G401 (cell line): ENCODE data around the gene GDF3. TPM values are rescaled to one million over a fixed set of nuclear protein-coding genes. Genes with fewer than 3 reads are reported as not detected.
"Not testable (repeated sequence)": the region's sequence is repeated elsewhere in the genome, so short reads cannot be mapped to it uniquely, and the experiment has no call there.

Source experiments
- DNase-seq: peaks from one replicate; pipeline ENCODE4 v3.0.0-alpha.2; 2015; ENCODE audit warnings: low spot score
- in situ Hi-C: cut with HindIII; loops from 2 replicates; pipeline ENCODE4 v1.10.0; 2016; ENCODE audit warnings: low sequenced_read_pairs, mixed read lengths
- total RNA-seq: library from RNA; depleted of rRNA; stranded (reverse); fragments of >200 nt; shearing (Covaris generic); gene quantifications from 2 replicates; pipeline ENCODE4 v1.2.3, GENCODE V29; 2014; rRNA removed

GDF3 gene
- total RNA-seq, 1 experiment from 2014 or later: not detected

DNA sequence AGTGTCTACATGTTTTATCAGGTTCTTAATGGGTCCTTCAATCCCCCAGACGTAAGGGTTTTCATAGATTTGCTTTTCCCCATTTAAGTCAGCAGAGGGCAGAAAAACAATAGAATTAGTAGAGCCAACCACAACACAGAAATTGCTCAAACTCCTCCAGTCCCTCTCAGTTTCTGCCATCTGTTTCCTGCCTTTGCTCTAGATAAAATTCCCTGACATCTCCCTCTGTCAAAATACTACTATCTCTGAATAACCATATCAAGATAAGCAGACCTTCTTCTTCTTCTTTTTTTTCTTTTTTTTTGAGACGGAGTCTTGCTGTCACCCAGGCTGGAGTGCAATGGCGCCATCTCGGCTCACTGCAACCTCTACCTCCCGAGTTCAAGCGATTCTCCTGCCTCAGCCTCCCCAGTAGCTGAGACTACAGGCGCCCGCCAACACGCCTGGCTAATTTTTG is 18.1 kb downstream of the GDF3 start:
- DNase-seq: peak; percentile 44
- in situ Hi-C loops: not testable (repeated sequence)

DNA sequence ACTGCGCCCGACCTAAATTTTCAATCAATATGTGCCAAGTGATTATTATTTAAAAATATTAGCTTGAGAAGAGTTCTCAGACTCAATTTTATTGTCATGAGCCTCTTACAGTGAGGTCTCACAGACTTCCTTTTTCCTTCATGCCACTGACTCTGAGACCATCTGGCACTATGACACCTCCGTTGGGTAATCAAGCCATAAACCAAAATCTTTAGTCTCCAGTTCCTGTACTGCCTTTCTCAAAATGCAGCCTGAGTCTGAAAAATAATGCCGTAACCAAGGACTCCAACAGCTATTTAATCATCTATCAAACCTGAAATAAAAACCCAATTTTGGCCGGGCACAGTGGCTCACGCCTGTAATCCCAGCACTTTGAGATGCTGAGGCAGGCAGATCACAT is 20.1 kb downstream of the GDF3 start:
- DNase-seq, in situ Hi-C loops: not testable (repeated sequence)

DNA sequence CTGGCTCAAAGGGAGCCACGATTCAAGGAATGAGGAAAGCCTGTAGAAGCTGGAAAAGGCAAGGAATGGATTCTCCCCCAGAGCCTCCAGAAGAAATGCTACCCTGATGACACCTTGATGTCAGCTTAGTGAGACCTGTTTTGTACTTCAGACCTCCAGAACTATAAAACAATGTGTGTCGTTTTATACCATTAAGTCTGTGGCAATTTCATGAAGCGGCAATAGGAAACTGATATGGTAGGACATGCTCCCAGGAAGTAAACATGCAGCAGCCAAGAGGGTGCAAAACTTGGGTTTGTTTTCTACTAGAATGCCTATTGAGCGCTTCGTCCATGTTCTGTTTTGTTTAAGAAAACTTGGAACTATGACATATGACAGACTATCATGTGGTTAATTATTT is 27.4 kb downstream of the GDF3 start:
- no peak for DNase-seq
- in situ Hi-C loops: no loop called here

DNA sequence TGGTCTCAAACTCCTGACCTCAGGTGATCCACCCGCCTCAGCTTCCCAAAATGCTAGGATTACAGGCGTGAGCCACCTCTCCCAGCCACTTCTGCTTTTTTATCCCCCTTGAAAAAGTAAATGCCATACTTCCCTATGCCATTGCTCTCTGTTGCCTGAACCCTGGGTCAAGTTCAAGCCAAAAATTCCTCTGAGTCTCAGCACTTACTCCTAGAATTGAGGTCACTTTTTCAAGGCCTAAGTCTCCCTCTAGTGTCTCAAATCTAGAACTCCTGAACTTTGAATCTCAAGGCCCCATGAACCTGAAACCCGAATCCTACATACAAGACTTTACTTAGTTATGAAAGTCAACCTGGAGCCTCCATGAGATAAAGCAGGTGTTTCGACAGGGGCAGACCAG is 28.4 kb downstream of the GDF3 start:
- in situ Hi-C loops: no loop called here
- no peak for DNase-seq

DNA sequence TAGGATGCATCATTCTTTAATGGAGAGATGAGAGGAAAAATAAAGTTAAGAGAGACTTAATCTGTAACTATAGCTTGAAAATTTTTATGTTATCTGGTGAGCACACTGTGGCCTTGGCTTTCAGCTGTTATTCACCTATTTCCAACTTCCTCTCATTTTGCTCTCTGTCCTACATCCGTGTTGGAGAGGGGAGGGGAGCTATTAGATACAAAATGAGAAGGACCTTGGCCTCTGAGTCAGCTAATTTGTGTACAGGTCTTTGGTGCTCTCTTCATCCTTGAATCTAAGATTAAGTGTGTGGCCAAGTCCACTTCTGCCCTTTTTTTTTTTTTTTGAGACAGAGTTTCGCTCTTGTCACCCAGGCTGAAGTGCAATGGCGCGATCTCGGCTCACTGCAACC is 29.0 kb downstream of the GDF3 start:
- no peak for DNase-seq
- in situ Hi-C loops: no loop called here

DNA sequence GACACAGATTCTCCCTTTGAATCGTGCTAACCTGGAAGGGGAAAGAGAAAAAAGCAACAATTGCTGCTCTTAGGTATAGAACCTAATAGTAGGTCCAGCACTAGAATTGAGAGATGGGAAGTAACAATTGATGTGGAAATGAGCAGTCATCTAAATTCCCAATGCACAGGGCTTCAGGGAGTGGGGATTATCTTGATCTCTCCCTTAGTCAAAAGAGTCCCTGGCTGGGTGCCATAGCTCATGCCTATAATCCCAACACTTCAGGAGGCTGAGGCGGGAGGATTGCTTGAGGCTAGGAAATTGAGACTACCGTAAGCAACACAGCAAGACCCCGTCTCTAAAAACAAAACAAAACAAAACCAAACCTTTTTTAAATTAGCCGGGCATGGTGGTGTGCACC is 33.8 kb downstream of the GDF3 start:
- no peak for DNase-seq
- in situ Hi-C loops: no loop called here

DNA sequence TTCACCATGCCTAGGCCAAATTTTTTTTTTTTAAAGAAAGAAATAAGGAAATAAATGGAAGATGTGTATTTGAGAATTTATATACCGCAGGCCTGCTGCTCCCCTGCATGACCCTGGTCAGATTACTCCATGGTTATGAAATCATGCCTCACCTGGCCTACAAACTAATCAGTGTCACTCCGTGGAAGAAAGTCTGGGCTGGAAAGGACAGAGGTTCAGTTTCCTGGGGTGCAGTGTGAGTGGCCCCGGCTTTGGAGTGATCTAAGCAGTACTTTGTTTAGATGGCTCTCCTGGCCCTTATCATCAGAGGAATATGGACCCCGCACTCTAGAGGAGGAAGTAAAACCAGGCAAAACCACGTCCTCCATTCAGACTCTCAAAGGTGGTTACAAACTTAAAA is 39.5 kb downstream of the GDF3 start:
- no peak for DNase-seq
- in situ Hi-C loops: no loop called here

DNA sequence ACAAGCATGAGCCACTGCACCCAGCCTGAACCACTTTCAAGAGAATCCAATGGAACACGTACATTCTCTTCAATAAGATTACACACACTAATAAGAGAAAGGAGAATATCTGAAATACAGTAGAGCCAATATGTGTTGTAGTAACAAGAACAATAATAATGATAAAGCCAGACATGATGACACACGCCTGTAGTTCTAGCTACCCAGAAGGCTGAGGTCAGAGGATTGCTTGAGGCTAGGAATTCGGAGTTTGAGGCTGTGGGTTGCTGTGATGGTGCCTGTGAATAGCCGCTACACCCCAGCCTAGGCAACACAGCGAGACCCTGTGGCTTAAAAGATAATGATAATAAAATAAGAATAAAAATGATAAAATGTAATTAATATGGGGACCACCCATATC is 45.5 kb downstream of the GDF3 start:
- in situ Hi-C loops: no loop called here
- DNase-seq: no peak

DNA sequence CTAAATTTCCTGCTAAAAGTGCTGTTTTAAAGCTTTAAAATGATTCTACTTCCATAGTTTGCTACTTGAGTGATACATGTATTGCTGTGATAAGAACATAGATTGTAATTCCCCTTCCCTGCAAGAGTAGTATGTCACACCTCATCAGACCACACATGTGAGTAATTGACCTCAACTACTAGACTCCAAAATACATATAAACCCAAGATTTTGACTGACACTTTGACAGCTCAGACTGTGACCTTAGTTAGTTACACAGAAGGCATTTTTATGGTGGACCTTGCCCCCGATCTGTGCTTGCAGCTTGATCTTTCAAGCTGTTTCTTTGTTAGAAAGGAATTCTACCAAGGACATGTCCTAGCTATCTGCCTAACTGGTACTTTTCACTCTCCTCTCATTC is 48.5 kb downstream of the GDF3 start:
- in situ Hi-C loops: no loop called here
- DNase-seq: no peak

DNA sequence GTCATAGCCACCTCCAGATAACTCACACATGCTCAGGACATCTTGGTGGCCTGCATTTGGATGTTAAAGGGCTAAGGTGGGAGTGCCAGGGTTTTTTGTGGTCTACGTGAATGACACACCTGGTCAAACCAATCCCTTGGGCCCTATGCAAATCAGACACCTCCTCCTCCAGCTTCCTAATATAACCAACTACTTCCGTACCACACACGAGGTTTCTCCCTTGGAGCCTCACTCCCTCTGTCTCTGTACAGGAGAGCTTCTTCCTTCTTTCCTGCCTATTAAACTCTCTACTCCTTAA is 49.4 kb downstream of the GDF3 start:
- in situ Hi-C loops: no loop called here
- DNase-seq: no peak

DNA sequence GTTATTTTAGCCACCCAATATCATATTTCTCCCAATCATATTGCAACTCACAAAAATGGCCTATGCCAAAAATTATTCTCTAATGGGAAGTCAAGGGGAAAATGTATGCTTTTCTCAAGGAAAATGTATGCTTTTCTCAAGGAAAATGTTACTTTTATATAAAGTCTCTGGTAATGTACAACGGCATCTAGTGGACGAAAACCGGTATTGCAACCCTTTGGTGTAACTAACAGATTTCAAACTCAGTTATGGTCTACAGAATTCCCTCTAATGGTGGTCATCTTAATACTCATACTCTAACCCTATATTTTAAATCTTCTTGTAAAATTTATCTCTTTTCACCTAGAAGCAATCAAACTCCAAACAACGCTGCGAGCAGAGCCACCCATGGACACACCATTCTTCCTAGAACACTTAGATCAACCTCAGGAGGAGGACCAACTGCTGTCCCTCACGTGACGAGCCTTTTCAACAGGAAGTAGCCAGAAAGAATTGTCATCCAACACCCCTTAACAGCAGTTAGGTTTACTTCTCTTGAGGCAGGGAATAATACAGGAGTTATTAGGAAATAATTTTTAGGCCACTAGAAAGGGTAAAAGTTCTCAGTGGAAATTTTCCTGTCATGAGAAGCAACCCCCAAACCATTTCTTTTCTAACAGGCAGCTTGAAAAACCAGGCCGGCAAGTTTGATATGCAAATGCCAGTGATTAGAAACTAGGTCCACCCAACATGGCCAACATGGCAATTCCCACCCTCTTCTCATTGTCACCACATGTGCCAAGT is 50.0 kb downstream of the GDF3 start:
- in situ Hi-C loops: no loop called here
- peak; percentile 31 for DNase-seq

DNA sequence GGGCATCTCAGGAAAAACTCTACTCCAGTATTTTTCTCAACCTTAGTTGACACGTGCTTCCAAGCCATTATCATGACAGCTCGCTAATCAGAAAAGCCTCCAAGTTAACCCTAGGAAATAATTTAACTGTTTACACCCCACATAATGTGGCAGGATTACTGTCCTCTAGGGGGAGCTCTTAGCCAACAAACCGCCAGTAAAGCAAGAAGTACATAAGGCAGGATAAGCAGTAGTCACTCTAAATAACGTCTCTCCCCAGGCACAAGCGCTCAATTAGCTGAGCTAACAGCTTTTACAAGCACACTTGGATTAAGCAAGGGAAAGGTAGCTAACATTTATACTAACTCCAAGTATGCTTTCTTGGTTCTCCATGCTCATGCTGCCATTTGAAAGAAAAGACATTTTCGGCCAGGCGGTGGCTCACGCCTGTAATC is 52.7 kb downstream of the GDF3 start:
- in situ Hi-C loops: no loop called here
- DNase-seq: no peak

DNA sequence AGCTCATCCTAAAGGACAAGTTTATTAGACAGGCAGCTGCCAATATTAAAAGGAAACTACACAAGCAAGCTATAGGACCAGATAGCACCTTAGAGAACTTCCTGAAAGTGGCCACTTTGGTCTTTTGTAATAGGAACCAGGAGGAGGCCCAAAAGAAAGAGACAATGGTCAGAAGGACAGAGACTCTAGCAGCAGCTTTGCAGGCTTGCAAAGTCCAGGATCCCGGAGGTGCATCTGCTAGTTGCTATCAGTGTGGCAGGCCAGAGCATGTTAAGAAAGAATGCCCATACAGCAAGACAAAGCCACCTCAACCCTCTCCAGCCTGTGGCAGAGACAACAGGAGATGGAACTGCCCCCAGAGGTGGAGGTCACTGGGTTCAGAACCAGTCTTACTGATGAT is 53.3 kb downstream of the GDF3 start:
- in situ Hi-C loops: no loop called here
- no peak for DNase-seq

DNA sequence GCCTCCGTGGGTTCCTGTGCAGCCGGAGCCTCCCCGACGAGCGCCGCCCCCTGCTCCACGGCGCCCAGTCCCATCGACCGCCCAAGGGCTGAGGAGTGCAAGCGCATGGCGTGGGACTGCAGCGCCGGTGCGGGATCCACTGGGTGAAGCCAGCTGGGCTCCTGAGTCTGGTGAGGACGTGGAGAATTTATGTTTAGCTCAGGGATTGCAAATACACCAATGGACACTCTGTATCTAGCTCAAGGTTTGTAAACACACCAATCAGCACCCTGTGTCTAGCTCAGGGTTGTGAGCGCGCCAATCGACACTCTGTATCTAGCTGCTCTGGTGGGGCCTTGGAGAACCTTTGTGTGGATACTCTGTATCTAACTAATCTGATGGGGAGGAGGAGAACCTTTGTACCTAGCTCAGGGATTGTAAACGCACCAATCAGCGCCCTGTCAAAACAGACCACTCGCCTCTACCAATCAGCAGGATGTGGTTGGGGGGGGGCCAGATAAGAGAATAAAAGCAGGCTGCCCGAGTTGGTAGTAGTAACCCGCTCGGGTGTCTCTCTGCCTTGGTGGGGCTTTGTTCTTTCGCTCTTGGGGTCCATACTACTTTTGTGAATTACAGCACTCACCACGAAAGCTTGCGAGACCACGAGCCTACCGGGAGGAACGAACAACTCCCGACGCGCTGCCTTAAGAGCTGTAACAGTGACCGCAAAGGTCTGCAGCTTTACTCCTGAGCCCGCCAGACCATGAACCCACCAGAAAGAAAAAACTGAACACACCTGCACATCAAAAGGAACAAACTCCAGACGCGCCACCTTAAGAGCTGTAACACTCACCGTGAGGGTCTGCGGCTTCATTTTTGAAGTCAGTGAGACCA is 55.2 kb downstream of the GDF3 start:
- in situ Hi-C loops: not testable (repeated sequence)

More for the DNA sequence above, 55.2 kb downstream of the GDF3 start:
- DNase-seq: not testable (repeated sequence)

Other genes with a start within 250 kb of the GDF3 start
- gene CD163, start 192.0 kb downstream of the GDF3 start, total RNA-seq: not detected in 2 replicates
- not detected in 2 replicates for gene APOBEC1, start 29.9 kb downstream of the GDF3 start, total RNA-seq
- gene DPPA3, start 15.7 kb upstream of the GDF3 start, total RNA-seq: not detected in 2 replicates
- gene CLEC4C, start 51.6 kb upstream of the GDF3 start, total RNA-seq: not detected in 2 replicates
- not detected in 2 replicates for gene NANOGNB, start 69.4 kb upstream of the GDF3 start, total RNA-seq
- gene NANOG, start 93.6 kb upstream of the GDF3 start, total RNA-seq: not detected in 2 replicates
- not detected in 2 replicates for gene SLC2A14, start 177.1 kb upstream of the GDF3 start, total RNA-seq
- gene SLC2A3, start 240.4 kb upstream of the GDF3 start, total RNA-seq: 32.5 and 32.9 TPM in 2 replicates